Stimulated activated CD8-positive, alpha-beta memory T cell treated with anti-CD3 and anti-CD28 coated beads, Interleukin-15, amount 100 ng/mL, for 24 hours (primary cell): ENCODE results near the gene ANKRD22.

Source experiments
- DNase-seq: peaks from one replicate; pipeline ENCODE4 v3.0.0-alpha.2; 2020; ENCODE audit warnings: low read depth

The ANKRD22 gene

GRCh38 chr10:88794731-88795130 is 56.9 kb downstream of the ANKRD22 start:
- no peak for DNase-seq

GRCh38 chr10:88793712-88794299 is 57.8 kb downstream of the ANKRD22 start:
- DNase-seq, result no peak

GRCh38 chr10:88792661-88793060 is 59.0 kb downstream of the ANKRD22 start:
- DNase-seq, result no peak

GRCh38 chr10:88791924-88792323 is 59.7 kb downstream of the ANKRD22 start:
- no peak for DNase-seq

GRCh38 chr10:88788924-88789323 is 62.7 kb downstream of the ANKRD22 start:
- no peak for DNase-seq

- DNase-seq, result no peak
Measured at GRCh38 chr10:88787463-88787862, 64.2 kb downstream of the ANKRD22 start.

GRCh38 chr10:88786032-88786770 is 65.4 kb downstream of the ANKRD22 start:
- no peak for DNase-seq

GRCh38 chr10:88783724-88784123 is 67.9 kb downstream of the ANKRD22 start:
- no peak for DNase-seq

GRCh38 chr10:88782222-88782621 is 69.4 kb downstream of the ANKRD22 start:
- no peak for DNase-seq

GRCh38 chr10:88781206-88781605 is 70.4 kb downstream of the ANKRD22 start:
- DNase-seq, result no peak
